K562 (cell line): ENCODE data around the gene MTERF2. TPM values are rescaled to one million over a fixed set of nuclear protein-coding genes. Genes with fewer than 3 reads are reported as not detected.

Experiments used
- CHD1 ChIP-seq: fragments of 200-600 bp; sonication (generic); IDR thresholded peaks from one replicate; pipeline ENCODE4 v1.6.1; 2012; ENCODE audit warnings: mild to moderate bottlenecking, moderate library complexity, low read length, inconsistent platforms
- CREB1 ChIP-seq, 2 experiments: sonication (generic) in 1 of 2; formaldehyde crosslinking in 1 of 2; IDR thresholded peaks; 2 replicates each; pipeline versions ENCODE4 v1.6.1 to v1.8.0; 2012 to 2022; ENCODE audit warnings: inconsistent platforms in 1 of 2, mild to moderate bottlenecking in 1 of 2, missing genetic modification reagents in 1 of 2, moderate library complexity in 1 of 2
- EGR1 ChIP-seq: fragments of 450-650 bp; conservative IDR thresholded peaks from 2 replicates; pipeline ENCODE4 v1.6.1; 2017; ENCODE audit warnings: mild to moderate bottlenecking
- ELF1 ChIP-seq: fragments of 200-800 bp; sonication (Bioruptor generic); IDR thresholded peaks from 2 replicates; pipeline ENCODE4 v1.6.1; 2016; ENCODE audit warnings: missing genetic modification characterization, missing compliant biosample characterization
- FOXK2 ChIP-seq, 2 experiments: fragments of 450-650 bp; IDR thresholded peaks in 1 of 2; conservative IDR thresholded peaks in 1 of 2; 2 replicates each; pipeline ENCODE4 v1.6.1; 2016; ENCODE audit warnings: low read depth in 2 of 2, mild to moderate bottlenecking in 1 of 2
- GABPA ChIP-seq: fragments of 200-800 bp; sonication (Bioruptor generic); conservative IDR thresholded peaks from 2 replicates; pipeline ENCODE4 v1.6.1; 2016; ENCODE audit warnings: low read depth, missing genetic modification characterization, missing compliant biosample characterization
- KAT7 ChIP-seq: sonication (generic); formaldehyde crosslinking; IDR thresholded peaks from 2 replicates; pipeline ENCODE4 v1.8.0; 2022; ENCODE audit warnings: missing genetic modification reagents, mild to moderate bottlenecking, borderline replicate concordance
- NBN ChIP-seq: fragments of 450-650 bp; IDR thresholded peaks from 2 replicates; pipeline ENCODE4 v1.6.1; 2016; ENCODE audit warnings: low read depth, mild to moderate bottlenecking
- SAP30 ChIP-seq: fragments of 200-600 bp; sonication (generic); IDR thresholded peaks from 2 replicates; pipeline ENCODE4 v1.6.1; 2012; ENCODE audit warnings: borderline replicate concordance, low read depth, mild to moderate bottlenecking, moderate library complexity, low read length, control low read depth, inconsistent platforms; ENCODE audit not compliant: insufficient read depth, poor library complexity, severe bottlenecking
- SIN3A ChIP-seq, 2 experiments: fragments of 150-350 bp in 1 of 2; IDR thresholded peaks; 2 replicates each; pipeline ENCODE4 v1.6.1; 2011 to 2016; ENCODE audit warnings: borderline replicate concordance in 2 of 2, low read depth in 2 of 2, low read length in 2 of 2, mild to moderate bottlenecking in 2 of 2, moderate library complexity in 2 of 2; ENCODE audit not compliant: control insufficient read depth in 1 of 2
- SMAD4 ChIP-seq: fragments of 250-450 bp; sonication (Bioruptor Pico); conservative IDR thresholded peaks from 2 replicates; pipeline ENCODE4 v1.8.0; 2021; ENCODE audit warnings: inconsistent platforms, mild to moderate bottlenecking, moderate library complexity
- TBP ChIP-seq: optimal IDR thresholded peaks from 2 replicates; pipeline ENCODE3; 2011; ENCODE audit warnings: low read depth, low read length, improper control_type of control experiment
- TEAD4 ChIP-seq, 2 experiments: sonication (generic) in 1 of 2; formaldehyde crosslinking in 1 of 2; IDR thresholded peaks; 2 replicates each; pipeline versions ENCODE4 v1.6.1 to v1.8.0; 2012 to 2022; ENCODE audit warnings: borderline replicate concordance in 1 of 2, inconsistent platforms in 1 of 2, low read length in 1 of 2, mild to moderate bottlenecking in 1 of 2, missing genetic modification reagents in 1 of 2
- polyA plus RNA-seq, 8 experiments: library from polyadenylated mRNA; depleted of rRNA in 4 of 8; stranded (reverse) in 5 of 8; unstranded in 3 of 8; fragments of >200 nt; fragmentation: Nextera tagmentation in 2 of 8; fragmentation: Illumina TruSeq in 1 of 8; extraction: Ambion mirVana in 2 of 8; extraction: Trizol in 1 of 8; gene quantifications; 2 replicates each; pipeline versions ENCODE4 v1.2.1 to v1.2.3, GENCODE V29; 2011 to 2014; ENCODE audit warnings: inconsistent platforms in 1 of 8, missing spikeins in 1 of 8
- total RNA-seq, 7 experiments: library from RNA; depleted of rRNA in 6 of 7; stranded (reverse); fragments of >200 nt in 6 of 7; fragmentation: Illumina TruSeq in 2 of 7; extraction: Trizol in 2 of 7; gene quantifications; 2 replicates each; pipeline versions ENCODE4 v1.2.1 to v1.2.3, GENCODE V29; 2011 to 2021; ENCODE audit warnings: low replicate concordance in 1 of 7
- TF ChIP-seq, protein P1 (sequence below), 3 experiments: fragments of 200-800 bp in 1 of 3; sonication (Bioruptor generic) in 1 of 3; sonication (generic) in 1 of 3; formaldehyde crosslinking in 1 of 3; IDR thresholded peaks; 2 replicates each; pipeline versions ENCODE4 v1.6.1 to v1.8.0; 2016 to 2022; ENCODE audit warnings: mild to moderate bottlenecking in 2 of 3, missing compliant biosample characterization in 2 of 3, missing genetic modification characterization in 2 of 3, missing genetic modification reagents in 1 of 3
- TF ChIP-seq, protein P2 (sequence below): fragments of 250-450 bp; sonication (Bioruptor Pico); IDR thresholded peaks from 2 replicates; pipeline ENCODE4 v1.4.0; 2020; ENCODE audit warnings: mild to moderate bottlenecking

The MTERF2 gene
- total and polyA plus RNA-seq, 9 of the 15 experiments (the other 6 are each of a cell fraction or from before 2014, with no cell fraction given) = 10.0 to 63.2 (median 33.2) TPM

DNA sequence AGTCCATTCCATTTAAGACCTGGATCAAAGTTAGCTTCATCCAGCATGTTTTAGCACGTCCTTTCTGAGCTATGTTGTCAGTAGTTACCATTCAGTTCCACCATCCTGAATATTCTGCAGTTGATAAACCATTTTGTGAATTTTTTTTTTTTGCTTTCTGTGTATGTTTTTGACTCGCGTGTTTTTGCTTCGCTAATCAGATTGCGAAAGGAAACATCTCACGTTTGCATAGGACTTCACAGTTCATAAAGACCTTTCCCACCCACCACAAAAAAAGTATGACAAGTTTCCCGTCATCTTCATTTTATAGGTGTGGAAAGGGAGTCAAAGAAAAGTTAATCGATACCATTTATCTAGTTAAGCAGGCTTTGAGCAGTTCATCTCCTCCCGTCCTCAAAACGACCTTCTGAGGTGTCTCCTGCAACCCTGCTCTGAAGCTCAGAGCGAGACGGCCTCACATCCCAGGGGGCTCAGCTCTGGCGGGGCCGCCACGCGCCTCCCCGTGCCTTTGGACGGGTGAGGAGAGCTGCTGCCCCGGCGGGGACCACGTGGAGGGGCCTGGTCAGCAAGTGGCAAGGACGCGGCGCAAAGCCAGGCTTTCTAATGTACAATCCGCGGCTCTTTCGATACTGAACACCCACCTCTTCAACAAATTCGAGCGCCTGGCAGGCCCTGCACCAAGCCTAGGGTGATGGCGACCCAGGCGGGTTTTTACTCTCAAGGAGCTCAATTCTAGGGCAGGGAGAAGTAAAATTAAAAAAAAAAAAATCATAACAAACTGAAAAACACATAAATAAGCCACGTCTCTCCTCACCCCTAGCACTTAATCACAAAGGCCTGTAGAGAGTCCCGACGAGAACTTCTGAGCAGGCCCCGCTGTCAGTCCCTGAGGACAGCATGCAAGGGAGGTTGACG lies 32.2 kb downstream of the MTERF2 start (continued):
- TF ChIP-seq, protein P1, sequence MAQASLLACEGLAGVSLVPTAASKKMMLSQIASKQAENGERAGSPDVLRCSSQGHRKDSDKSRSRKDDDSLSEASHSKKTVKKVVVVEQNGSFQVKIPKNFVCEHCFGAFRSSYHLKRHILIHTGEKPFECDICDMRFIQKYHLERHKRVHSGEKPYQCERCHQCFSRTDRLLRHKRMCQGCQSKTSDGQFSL (CRISPR knock-in tag; IDR thresholded peaks at IDR 0.05) = no peak
- TF ChIP-seq, protein P1 (tag; IDR thresholded peaks at IDR 0.05) = peak in 1 of 2 experiments; percentile 35; a peak in 1 of 4 replicates
- TF ChIP-seq SIN3A (IDR thresholded peaks at IDR 0.05; ENCODE audit: borderline replicate concordance in 2 of 2, control insufficient read depth in 1 of 2, low read depth in 2 of 2, low read length in 2 of 2) (peak; percentile 48 to 58; a peak in 2 of 4 replicates), SAP30 (peak; percentile 45), TEAD4 (IDR thresholded peaks at IDR 0.05; ENCODE audit: low read length) (no peak; the same call in 1 of the 2 replicates), TEAD4 (CRISPR knock-in tag; IDR thresholded peaks at IDR 0.05; ENCODE audit: borderline replicate concordance) (no peak), NBN (0 out of 2 replicates have a peak, but pooled peaks have one; percentile 27), ELF1 (tag) (no peak), EGR1 (no peak), CREB1 (IDR thresholded peaks at IDR 0.05) (no peak), CREB1 (CRISPR knock-in tag; IDR thresholded peaks at IDR 0.05) (0 out of 2 replicates have a peak, but pooled peaks have one; percentile 3), SMAD4 (CRISPR knock-in tag) (0 out of 2 replicates have a peak, but pooled peaks have one; percentile 45), FOXK2 (conservative IDR thresholded peaks at IDR 0.05 in 1 of 2, IDR thresholded peaks at IDR 0.05 in 1 of 2; ENCODE audit: low read depth in 2 of 2) (0 out of 4 replicates have a peak, but pooled peaks have one; percentile 15 to 44), KAT7 (CRISPR knock-in tag) (peak; percentile 97), CHD1 (no peak), GABPA (no peak), TBP (no peak)
- TF ChIP-seq, protein P2, sequence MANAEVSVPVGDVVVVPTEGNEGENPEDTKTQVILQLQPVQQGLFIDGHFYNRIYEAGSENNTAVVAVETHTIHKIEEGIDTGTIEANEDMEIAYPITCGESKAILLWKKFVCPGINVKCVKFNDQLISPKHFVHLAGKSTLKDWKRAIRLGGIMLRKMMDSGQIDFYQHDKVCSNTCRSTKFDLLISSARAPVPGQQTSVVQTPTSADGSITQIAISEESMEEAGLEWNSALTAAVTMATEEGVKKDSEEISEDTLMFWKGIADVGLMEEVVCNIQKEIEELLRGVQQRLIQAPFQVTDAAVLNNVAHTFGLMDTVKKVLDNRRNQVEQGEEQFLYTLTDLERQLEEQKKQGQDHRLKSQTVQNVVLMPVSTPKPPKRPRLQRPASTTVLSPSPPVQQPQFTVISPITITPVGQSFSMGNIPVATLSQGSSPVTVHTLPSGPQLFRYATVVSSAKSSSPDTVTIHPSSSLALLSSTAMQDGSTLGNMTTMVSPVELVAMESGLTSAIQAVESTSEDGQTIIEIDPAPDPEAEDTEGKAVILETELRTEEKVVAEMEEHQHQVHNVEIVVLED (CRISPR knock-in tag) = no peak
